Endodermal cell (in vitro differentiated cells): Measurements from ENCODE around the gene NF1. TPM values are rescaled to one million over a fixed set of nuclear protein-coding genes. Genes with fewer than 3 reads are reported as not detected.

Experiments
- DNase-seq: peaks from one replicate; pipeline ENCODE4 v3.0.0-alpha.2; 2017
- H3K27ac ChIP-seq: 2 replicates; pipeline ENCODE4 v1.5.1; 2013; ENCODE audit warnings: mild to moderate bottlenecking, low read depth, low read length, moderate library complexity
- H3K27me3 ChIP-seq: 2 replicates; pipeline ENCODE4 v1.6.1; 2013; ENCODE audit warnings: mild to moderate bottlenecking, low read length, moderate library complexity; ENCODE audit not compliant: insufficient read depth, control insufficient read depth, poor library complexity, severe bottlenecking
- H3K36me3 ChIP-seq: 2 replicates; pipeline ENCODE4 v1.7.0; 2013; ENCODE audit warnings: mild to moderate bottlenecking, low read length, moderate library complexity; ENCODE audit not compliant: control insufficient read depth, insufficient read depth
- H3K4me1 ChIP-seq: one replicate; pipeline ENCODE4 v1.7.0; 2013; ENCODE audit warnings: low read length; ENCODE audit not compliant: control insufficient read depth, insufficient read depth
- H3K4me3 ChIP-seq: 2 replicates; pipeline ENCODE4 v1.5.1; 2013; ENCODE audit warnings: mild to moderate bottlenecking, low read length, moderate library complexity
- H3K9ac ChIP-seq: 2 replicates; pipeline ENCODE4 v1.6.1; 2013; ENCODE audit warnings: mild to moderate bottlenecking, low read length, moderate library complexity; ENCODE audit not compliant: poor library complexity, severe bottlenecking; ENCODE audit errors: extremely low read depth
- H3K9me3 ChIP-seq: 2 replicates; pipeline ENCODE4 v1.6.1; 2013; ENCODE audit warnings: mild to moderate bottlenecking, low read length, moderate library complexity; ENCODE audit not compliant: control insufficient read depth
- H3K27ac Mint-ChIP-seq: 2 replicates; pipeline ENCODE4 v1.8.0; 2020; ENCODE audit warnings: mixed read lengths
- H3K27me3 Mint-ChIP-seq: 2 replicates; pipeline ENCODE4 v1.8.0; 2021; ENCODE audit warnings: mild to moderate bottlenecking, mixed read lengths; ENCODE audit not compliant: insufficient read depth
- H3K36me3 Mint-ChIP-seq: 2 replicates; pipeline ENCODE4 v1.8.0; 2020; ENCODE audit warnings: low read depth, mixed read lengths
- H3K4me1 Mint-ChIP-seq: 2 replicates; pipeline ENCODE4 v1.8.0; 2020; ENCODE audit warnings: mixed read lengths
- H3K4me3 Mint-ChIP-seq: 2 replicates; pipeline ENCODE4 v1.8.0; 2020; ENCODE audit warnings: mild to moderate bottlenecking, moderate library complexity, mixed read lengths
- H3K9me3 Mint-ChIP-seq: 2 replicates; pipeline ENCODE4 v1.8.0; 2020; ENCODE audit warnings: mild to moderate bottlenecking, mixed read lengths
- CTCF ChIP-seq: fragments of 200-600 bp; sonication (generic); conservative IDR thresholded peaks from 2 replicates; pipeline ENCODE4 v1.5.0; 2021; ENCODE audit warnings: antibody characterized with exemption, mild to moderate bottlenecking
- WGBS, 2 experiments: methylation state at CpG; one replicate each; pipeline versions ENCODE4 v1.1.5 to v1.1.7; 2013; ENCODE audit warnings: missing lambda C conversion rate in 2 of 2, mixed read lengths in 1 of 2; ENCODE audit not compliant: insufficient coverage in 1 of 2, insufficient read length in 1 of 2; 5-methylcytosine and 5-hydroxymethylcytosine counted together
- total RNA-seq, 2 donors: library from RNA; stranded (reverse); fragmentation: NEBNext Ultra II Directional in 1 of 2; extraction: Animal tissue kit (Norgen Biotek cat#: 25700) in 1 of 2; gene quantifications; 2 replicates in 1 of 2; 3 replicates in 1 of 2; pipeline ENCODE4 v1.2.1, GENCODE V29; 2021

The NF1 gene
- total RNA-seq, 2 donors from 2014 or later: 61.9 to 69.3 TPM

- no peaks in the 10 kb centered on the region for H3K27me3 ChIP-seq
- H3K27me3 Mint-ChIP-seq: no peaks in the 10 kb centered on the region
- H3K36me3 Mint-ChIP-seq: peaks cover 24% of the 10 kb centered on the region
- TF ChIP-seq CTCF: no peak
- H3K4me3 ChIP-seq: no peak overlapping the region
- H3K27ac ChIP-seq: no peak overlapping the region
- H3K9ac ChIP-seq: no peak overlapping the region
- no peaks in the 10 kb centered on the region for H3K9me3 Mint-ChIP-seq
- WGBS, 2 experiments: 90 to 100% methylated on average over 1 of the region's 1 CpG
- H3K4me3 Mint-ChIP-seq: no peak overlapping the region
- H3K4me1 ChIP-seq: no peaks in the 10 kb centered on the region
- no peak overlapping the region for H3K27ac Mint-ChIP-seq
- peaks cover 72% of the 10 kb centered on the region for H3K36me3 ChIP-seq
- no peaks in the 10 kb centered on the region for H3K9me3 ChIP-seq
- DNase-seq: no peak
- no peaks in the 10 kb centered on the region for H3K4me1 Mint-ChIP-seq
Measured at GRCh38 chr17:31224366-31224765, 129.6 kb downstream of the NF1 start.

GRCh38 chr17:31225831-31226230 is 131.1 kb downstream of the NF1 start:
- Histone ChIP-seq H3K36me3 (peaks cover 73% of the 10 kb centered on the region), H3K9me3 (no peaks in the 10 kb centered on the region), H3K4me1 (no peaks in the 10 kb centered on the region), H3K9ac (no peak overlapping the region), H3K27ac (no peak overlapping the region), H3K4me3 (no peak overlapping the region), H3K27me3 (no peaks in the 10 kb centered on the region)
- Mint-ChIP-seq H3K27me3 (no peaks in the 10 kb centered on the region), H3K9me3 (no peaks in the 10 kb centered on the region), H3K4me1 (no peaks in the 10 kb centered on the region), H3K36me3 (peaks cover 27% of the 10 kb centered on the region), H3K27ac (no peak overlapping the region), H3K4me3 (no peak overlapping the region)
- 96% methylated on average over 2 of the region's 2 CpGs; no CpG with 5 or more reads in 1 of the 2 experiments for WGBS, 2 experiments
- no peak for TF ChIP-seq CTCF
- no peak for DNase-seq

GRCh38 chr17:31226373-31226772 is 131.6 kb downstream of the NF1 start:
- Histone ChIP-seq H3K36me3 (peaks cover 78% of the 10 kb centered on the region), H3K4me1 (no peaks in the 10 kb centered on the region), H3K27ac (no peak overlapping the region), H3K9ac (no peak overlapping the region), H3K9me3 (no peaks in the 10 kb centered on the region), H3K4me3 (no peak overlapping the region), H3K27me3 (no peaks in the 10 kb centered on the region)
- H3K9me3 Mint-ChIP-seq: no peaks in the 10 kb centered on the region
- DNase-seq: no peak
- H3K4me3 Mint-ChIP-seq: no peak overlapping the region
- no peak overlapping the region for H3K27ac Mint-ChIP-seq
- no peaks in the 10 kb centered on the region for H3K27me3 Mint-ChIP-seq
- no peaks in the 10 kb centered on the region for H3K4me1 Mint-ChIP-seq
- H3K36me3 Mint-ChIP-seq: peaks cover 32% of the 10 kb centered on the region
- WGBS, 2 experiments: 80 to 89% methylated on average over 1 to 5 of the region's 5 CpGs
- no peak for TF ChIP-seq CTCF
